GM10248 (cell line): Measurements from ENCODE around the gene TTC34.

Experiments
- CTCF ChIA-PET: fragments of 300-600 bp; sonication (Branson Sonifier 250); formaldehyde crosslinking; extraction: SDS; loops from one replicate; lab custom pipeline; 2021; ENCODE audit warnings: antibody characterized with exemption; lab: Yijun Ruan, JAX
- POLR2A ChIA-PET: fragments of 350-650 bp; sonication (Branson Sonifier 250); formaldehyde crosslinking; extraction: SDS; loops from one replicate; lab custom pipeline; 2020; ENCODE audit warnings: antibody characterized with exemption; lab: Yijun Ruan, JAX
- DNase-seq: peaks from one replicate; pipeline ENCODE4 v3.0.0; 2012; ENCODE audit errors: extremely low spot score
- TF ChIP-seq, protein P1 (sequence below): IDR thresholded peaks from 2 replicates; pipeline ENCODE4 v1.5.1; 2012; ENCODE audit warnings: mild to moderate bottlenecking, low read depth; ENCODE audit errors: extremely low read depth, missing control alignments, control extremely low read depth

The TTC34 gene

DNA sequence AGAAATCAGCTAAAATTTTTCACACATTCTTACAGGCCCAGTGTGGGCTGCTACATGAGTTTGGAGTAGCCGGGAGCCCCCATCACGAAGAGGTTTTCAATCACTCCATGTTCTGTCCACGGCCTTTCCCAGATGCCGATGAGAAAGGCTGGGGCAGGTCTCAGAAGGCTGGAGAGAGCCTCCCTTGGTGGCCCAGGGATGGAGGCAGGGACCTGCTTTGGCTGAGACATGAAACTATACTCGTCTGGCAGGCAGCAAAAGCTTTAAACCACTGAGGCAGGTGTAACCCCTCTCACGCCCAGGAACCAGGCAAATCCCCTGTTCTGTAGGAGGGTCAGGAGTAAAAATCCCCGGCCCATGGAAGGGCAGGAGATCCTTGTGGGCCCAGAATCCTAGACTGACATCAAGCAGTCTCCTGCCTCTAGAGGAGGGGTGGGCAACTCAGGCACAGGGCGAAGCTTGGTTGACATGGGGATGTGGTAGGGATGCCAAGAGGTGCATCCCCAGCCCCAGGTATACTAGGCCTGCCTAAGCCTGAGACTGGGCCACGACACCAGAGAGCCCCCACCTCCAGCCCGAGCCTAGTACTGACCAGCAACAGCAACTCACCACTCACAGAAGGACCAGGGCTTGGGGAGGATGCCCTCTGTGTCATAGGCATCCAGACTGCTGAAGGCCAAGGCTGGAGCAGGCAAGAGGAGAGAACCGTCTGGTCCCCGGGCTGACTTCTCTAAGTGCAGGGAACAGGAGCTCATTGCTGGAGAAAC, 177.7 kb downstream of the TTC34 start:
- TF ChIP-seq, protein P1, sequence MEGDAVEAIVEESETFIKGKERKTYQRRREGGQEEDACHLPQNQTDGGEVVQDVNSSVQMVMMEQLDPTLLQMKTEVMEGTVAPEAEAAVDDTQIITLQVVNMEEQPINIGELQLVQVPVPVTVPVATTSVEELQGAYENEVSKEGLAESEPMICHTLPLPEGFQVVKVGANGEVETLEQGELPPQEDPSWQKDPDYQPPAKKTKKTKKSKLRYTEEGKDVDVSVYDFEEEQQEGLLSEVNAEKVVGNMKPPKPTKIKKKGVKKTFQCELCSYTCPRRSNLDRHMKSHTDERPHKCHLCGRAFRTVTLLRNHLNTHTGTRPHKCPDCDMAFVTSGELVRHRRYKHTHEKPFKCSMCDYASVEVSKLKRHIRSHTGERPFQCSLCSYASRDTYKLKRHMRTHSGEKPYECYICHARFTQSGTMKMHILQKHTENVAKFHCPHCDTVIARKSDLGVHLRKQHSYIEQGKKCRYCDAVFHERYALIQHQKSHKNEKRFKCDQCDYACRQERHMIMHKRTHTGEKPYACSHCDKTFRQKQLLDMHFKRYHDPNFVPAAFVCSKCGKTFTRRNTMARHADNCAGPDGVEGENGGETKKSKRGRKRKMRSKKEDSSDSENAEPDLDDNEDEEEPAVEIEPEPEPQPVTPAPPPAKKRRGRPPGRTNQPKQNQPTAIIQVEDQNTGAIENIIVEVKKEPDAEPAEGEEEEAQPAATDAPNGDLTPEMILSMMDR: no peak
- ChIA-PET CTCF (no interaction called here), POLR2A (no interaction called here)
- no peak for DNase-seq

GRCh38 chr1:2617971-2618470, 183.5 kb downstream of the TTC34 start:
- no peak for DNase-seq
- TF ChIP-seq, protein P1: no peak
- POLR2A ChIA-PET: no interaction called here
- CTCF ChIA-PET: no interaction called here

- ChIA-PET CTCF (no interaction called here), POLR2A (no interaction called here)
- TF ChIP-seq, protein P1: no peak
- DNase-seq: no peak
Observed at GRCh38 chr1:2614145-2614544, 187.3 kb downstream of the TTC34 start.

- POLR2A ChIA-PET: no interaction called here
- TF ChIP-seq, protein P1: no peak
- no peak for DNase-seq
- CTCF ChIA-PET: no interaction called here
Observed at GRCh38 chr1:2612591-2613365, 188.7 kb downstream of the TTC34 start.

- DNase-seq: no peak
- TF ChIP-seq, protein P1: no peak
- POLR2A ChIA-PET: no interaction called here
- CTCF ChIA-PET: no interaction called here
Observed at GRCh38 chr1:2611621-2612437, 189.7 kb downstream of the TTC34 start.

- CTCF ChIA-PET: no interaction called here
- POLR2A ChIA-PET: no interaction called here
- no peak for DNase-seq
- TF ChIP-seq, protein P1: no peak
Observed at GRCh38 chr1:2611031-2611501, 190.4 kb downstream of the TTC34 start.
